GM10248 (cell line): ENCODE data around the gene GDE1.

ENCODE experiments used
- CTCF ChIA-PET: fragments of 300-600 bp; sonication (Branson Sonifier 250); formaldehyde crosslinking; extraction: SDS; loops from one replicate; lab custom pipeline; 2021; ENCODE audit warnings: antibody characterized with exemption; lab: Yijun Ruan, JAX
- POLR2A ChIA-PET: fragments of 350-650 bp; sonication (Branson Sonifier 250); formaldehyde crosslinking; extraction: SDS; loops from one replicate; lab custom pipeline; 2020; ENCODE audit warnings: antibody characterized with exemption; lab: Yijun Ruan, JAX
- DNase-seq: peaks from one replicate; pipeline ENCODE4 v3.0.0; 2012; ENCODE audit errors: extremely low spot score
- CTCF ChIP-seq: IDR thresholded peaks from 2 replicates; pipeline ENCODE4 v1.5.1; 2012; ENCODE audit warnings: mild to moderate bottlenecking, low read depth; ENCODE audit errors: extremely low read depth, missing control alignments, control extremely low read depth

GDE1 gene

GRCh38 chr16:19524616-19525384, 2.9 kb upstream of the GDE1 start:
- no peak for TF ChIP-seq CTCF
- POLR2A ChIA-PET, result no interaction called here
- peak; percentile 20 for DNase-seq
- CTCF ChIA-PET, result interaction anchor here (1.0 to 2.6 kb wide), 6 partner anchors 13 to 439 kb away, joined by 3 to 12 read pairs (median 3); partner anchors contain the start of gene VPS35L

GRCh38 chr16:19524356-19524615, 2.4 kb upstream of the GDE1 start:
- CTCF ChIA-PET, result interaction anchor here (1.0 to 2.6 kb wide), 5 partner anchors 13 to 438 kb away, joined by 3 to 12 read pairs (median 3); partner anchors contain the start of gene VPS35L
- no peak for DNase-seq
- no peak for TF ChIP-seq CTCF
- POLR2A ChIA-PET, result no interaction called here

- POLR2A ChIA-PET, result no interaction called here
- DNase-seq, result peak; percentile 93
- CTCF ChIA-PET, result interaction anchor here (1.0 to 2.6 kb wide), 5 partner anchors 14 to 438 kb away, joined by 3 to 12 read pairs (median 3); partner anchors contain the start of gene VPS35L
- no peak for TF ChIP-seq CTCF
Measured at GRCh38 chr16:19523559-19524355, 1.9 kb upstream of the GDE1 start, which contains the start of gene CCP110. CCP110 (plus strand) TSS chr16:19523942; CDS start chr16:19527882, 3,940 bp downstream.

- CTCF ChIA-PET, result no interaction called here
- no peak for TF ChIP-seq CTCF
- DNase-seq, result no peak
- POLR2A ChIA-PET, result no interaction called here
Measured at GRCh38 chr16:19523184-19523558, 1.3 kb upstream of the GDE1 start.

- POLR2A ChIA-PET, result no interaction called here
- CTCF ChIA-PET, result no interaction called here
- no peak for DNase-seq
- TF ChIP-seq CTCF, result no peak
Measured at GRCh38 chr16:19522760-19523159, 862 bp upstream of the GDE1 start.

- TF ChIP-seq CTCF, result no peak
- DNase-seq, result no peak
- POLR2A ChIA-PET, result no interaction called here
- CTCF ChIA-PET, result no interaction called here
Measured at GRCh38 chr16:19522397-19522732, 467 bp upstream of the GDE1 start.
